Ramos (cell line): ENCODE measurements around the gene CHRNG.

Experiments
- in situ Hi-C: fragments of 300-500 bp; cut with MboI; formaldehyde crosslinking; loops from one replicate; pipeline ENCODE4 v1.14.3; 2022; ENCODE audit warnings: low sequenced_read_pairs; ENCODE audit not compliant: unreplicated experiment

The CHRNG gene

GRCh38 chr2:232503809-232504323 lies 35.6 kb upstream of the CHRNG start:
- in situ Hi-C loops: no loop called here

- in situ Hi-C loops: no loop called here
These were observed 35.1 kb upstream of the CHRNG start for GRCh38 chr2:232504438-232504837.

- in situ Hi-C loops: no loop called here
These were observed 33.6 kb upstream of the CHRNG start for GRCh38 chr2:232505856-232506255.

GRCh38 chr2:232506709-232507108 lies 32.8 kb upstream of the CHRNG start:
- in situ Hi-C loops: no loop called here

- in situ Hi-C loops: no loop called here
These were observed 31.2 kb upstream of the CHRNG start for GRCh38 chr2:232508251-232508650.

GRCh38 chr2:232511336-232511890 lies 28.1 kb upstream of the CHRNG start:
- in situ Hi-C loops: no loop called here

- in situ Hi-C loops: no loop called here
These were observed 26.9 kb upstream of the CHRNG start for GRCh38 chr2:232512602-232513001.

- in situ Hi-C loops: no loop called here
These were observed 26.1 kb upstream of the CHRNG start for GRCh38 chr2:232513353-232513752.

- in situ Hi-C loops: no loop called here
These were observed 23.9 kb upstream of the CHRNG start for GRCh38 chr2:232515639-232516038.

GRCh38 chr2:232516551-232516950 lies 22.9 kb upstream of the CHRNG start:
- in situ Hi-C loops: no loop called here

- in situ Hi-C loops: no loop called here
These were observed 20.6 kb upstream of the CHRNG start for GRCh38 chr2:232518844-232519243.

GRCh38 chr2:232519581-232520438 lies 19.7 kb upstream of the CHRNG start, which contains the start of gene PRSS56:
TSS of gene PRSS56 (plus strand) at chr2:232520388. CDS start at chr2:232520599, 211 bp downstream.
- in situ Hi-C loops: loop anchor here (10.0 kb wide), 1 partner anchor 615 kb away; no protein-coding TSS in a partner anchor

GRCh38 chr2:232520489-232520888 lies 19.0 kb upstream of the CHRNG start:
- in situ Hi-C loops: loop anchor here (10.0 kb wide), 1 partner anchor 616 kb away; no protein-coding TSS in a partner anchor

- in situ Hi-C loops: loop anchor here (10.0 kb wide), 1 partner anchor 616 kb away; no protein-coding TSS in a partner anchor
These were observed 18.4 kb upstream of the CHRNG start for GRCh38 chr2:232521098-232521497.

GRCh38 chr2:232521959-232522622 lies 17.4 kb upstream of the CHRNG start:
- in situ Hi-C loops: loop anchor here (10.0 kb wide), 1 partner anchor 617 kb away; no protein-coding TSS in a partner anchor

GRCh38 chr2:232522623-232523401 lies 16.7 kb upstream of the CHRNG start:
- in situ Hi-C loops: loop anchor here (10.0 kb wide), 1 partner anchor 618 kb away; no protein-coding TSS in a partner anchor

- in situ Hi-C loops: loop anchor here (10.0 kb wide), 1 partner anchor 619 kb away; no protein-coding TSS in a partner anchor
These were observed 16.1 kb upstream of the CHRNG start for GRCh38 chr2:232523402-232523681.

- in situ Hi-C loops: loop anchor here (10.0 kb wide), 1 partner anchor 619 kb away; no protein-coding TSS in a partner anchor
These were observed 15.6 kb upstream of the CHRNG start for GRCh38 chr2:232523682-232524597.

- in situ Hi-C loops: loop anchor here (5.0 to 10.0 kb wide), 2 partner anchors 82 to 620 kb away; no protein-coding TSS in a partner anchor
These were observed 14.7 kb upstream of the CHRNG start for GRCh38 chr2:232524771-232525170.
